ENCODE data around the gene UQCRH.

Gene UQCRH

GRCh38 chr1:46268578-46268977 is 34.9 kb upstream of the UQCRH start:
- H3K4me3 ChIP-seq (ENCODE audit: low read depth in 1 of 2, low read length in 1 of 2), result no peak overlapping the region
- TF ChIP-seq, protein P1, sequence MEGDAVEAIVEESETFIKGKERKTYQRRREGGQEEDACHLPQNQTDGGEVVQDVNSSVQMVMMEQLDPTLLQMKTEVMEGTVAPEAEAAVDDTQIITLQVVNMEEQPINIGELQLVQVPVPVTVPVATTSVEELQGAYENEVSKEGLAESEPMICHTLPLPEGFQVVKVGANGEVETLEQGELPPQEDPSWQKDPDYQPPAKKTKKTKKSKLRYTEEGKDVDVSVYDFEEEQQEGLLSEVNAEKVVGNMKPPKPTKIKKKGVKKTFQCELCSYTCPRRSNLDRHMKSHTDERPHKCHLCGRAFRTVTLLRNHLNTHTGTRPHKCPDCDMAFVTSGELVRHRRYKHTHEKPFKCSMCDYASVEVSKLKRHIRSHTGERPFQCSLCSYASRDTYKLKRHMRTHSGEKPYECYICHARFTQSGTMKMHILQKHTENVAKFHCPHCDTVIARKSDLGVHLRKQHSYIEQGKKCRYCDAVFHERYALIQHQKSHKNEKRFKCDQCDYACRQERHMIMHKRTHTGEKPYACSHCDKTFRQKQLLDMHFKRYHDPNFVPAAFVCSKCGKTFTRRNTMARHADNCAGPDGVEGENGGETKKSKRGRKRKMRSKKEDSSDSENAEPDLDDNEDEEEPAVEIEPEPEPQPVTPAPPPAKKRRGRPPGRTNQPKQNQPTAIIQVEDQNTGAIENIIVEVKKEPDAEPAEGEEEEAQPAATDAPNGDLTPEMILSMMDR (IDR thresholded peaks at IDR 0.05), result no peak
- no peak overlapping the region for H3K27ac ChIP-seq
- no peaks in the 10 kb centered on the region for H3K27me3 ChIP-seq
- peaks cover 15 to 16% of the 10 kb centered on the region in 2 experiments for H3K4me1 ChIP-seq (ENCODE audit: control insufficient read depth in 1 of 2, insufficient read depth in 1 of 2, low read depth in 1 of 2, low read length in 1 of 2)
- peaks cover 40% of the 10 kb centered on the region for H3K36me3 ChIP-seq
- H3K9me3 ChIP-seq, result no peaks in the 10 kb centered on the region

DNA sequence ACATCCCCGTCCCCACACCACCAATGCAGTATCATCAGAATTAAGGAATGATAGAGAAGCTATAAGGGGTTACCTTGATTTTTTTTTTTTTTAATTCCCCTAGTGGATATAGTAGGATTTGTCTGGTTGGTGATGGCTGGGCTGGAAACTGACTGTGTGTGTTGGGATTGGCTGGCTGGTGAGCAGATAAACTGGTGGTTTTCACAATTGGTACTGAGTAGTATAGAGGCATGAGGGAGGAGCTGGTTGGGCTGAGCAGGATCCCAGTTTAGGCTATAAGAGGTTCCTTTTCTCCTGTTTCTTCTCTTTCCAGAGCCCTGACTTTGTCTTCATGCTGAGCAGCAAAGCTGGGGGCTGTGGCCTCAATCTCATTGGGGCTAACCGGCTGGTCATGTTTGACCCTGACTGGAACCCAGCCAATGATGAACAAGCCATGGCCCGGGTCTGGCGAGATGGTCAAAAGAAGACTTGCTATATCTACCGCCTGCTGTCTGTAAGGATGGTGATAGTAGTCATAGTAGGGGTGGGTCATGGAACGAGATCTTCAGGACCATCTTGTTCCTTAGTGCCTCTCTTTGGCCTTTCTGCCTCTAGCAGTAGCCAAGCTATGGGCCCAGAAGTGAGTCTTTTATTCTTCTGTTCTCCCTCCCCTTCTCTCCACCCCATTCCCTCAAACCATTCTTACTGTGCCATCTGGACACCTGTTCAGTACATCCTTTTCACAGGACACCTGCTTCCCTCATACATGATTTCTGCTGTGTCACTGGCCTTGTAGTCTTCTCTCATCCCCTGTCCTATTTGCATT is 29.1 kb upstream of the UQCRH start:
- Histone ChIP-seq H3K27ac (no peak overlapping the region), H3K27me3 (no peaks in the 10 kb centered on the region), H3K36me3 (peaks cover 73% of the 10 kb centered on the region), H3K9me3 (no peaks in the 10 kb centered on the region), H3K4me1 (ENCODE audit: control insufficient read depth in 1 of 2, insufficient read depth in 1 of 2, low read depth in 1 of 2, low read length in 1 of 2) (no peaks in the 10 kb centered on the region), H3K4me3 (ENCODE audit: low read depth in 1 of 2, low read length in 1 of 2) (no peak overlapping the region)
- TF ChIP-seq, protein P1 (IDR thresholded peaks at IDR 0.05), result no peak

DNA sequence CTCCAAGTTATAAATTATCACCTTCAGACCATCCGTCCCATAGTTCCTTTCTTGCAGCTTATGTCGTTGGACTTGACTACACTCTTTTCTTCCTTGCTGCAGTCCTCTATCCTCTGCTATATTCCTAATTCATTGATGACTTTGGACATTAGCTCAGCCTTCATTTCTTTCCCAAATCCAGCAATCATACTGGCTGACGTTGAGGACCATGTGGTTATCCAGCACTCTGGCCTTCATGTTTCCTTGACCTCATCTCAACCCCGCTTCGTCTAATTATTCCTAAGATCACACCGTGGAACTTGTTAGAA is 28.5 kb upstream of the UQCRH start:
- no peaks in the 10 kb centered on the region for H3K9me3 ChIP-seq
- TF ChIP-seq, protein P1 (IDR thresholded peaks at IDR 0.05), result no peak
- peaks cover 78% of the 10 kb centered on the region for H3K36me3 ChIP-seq

DNA sequence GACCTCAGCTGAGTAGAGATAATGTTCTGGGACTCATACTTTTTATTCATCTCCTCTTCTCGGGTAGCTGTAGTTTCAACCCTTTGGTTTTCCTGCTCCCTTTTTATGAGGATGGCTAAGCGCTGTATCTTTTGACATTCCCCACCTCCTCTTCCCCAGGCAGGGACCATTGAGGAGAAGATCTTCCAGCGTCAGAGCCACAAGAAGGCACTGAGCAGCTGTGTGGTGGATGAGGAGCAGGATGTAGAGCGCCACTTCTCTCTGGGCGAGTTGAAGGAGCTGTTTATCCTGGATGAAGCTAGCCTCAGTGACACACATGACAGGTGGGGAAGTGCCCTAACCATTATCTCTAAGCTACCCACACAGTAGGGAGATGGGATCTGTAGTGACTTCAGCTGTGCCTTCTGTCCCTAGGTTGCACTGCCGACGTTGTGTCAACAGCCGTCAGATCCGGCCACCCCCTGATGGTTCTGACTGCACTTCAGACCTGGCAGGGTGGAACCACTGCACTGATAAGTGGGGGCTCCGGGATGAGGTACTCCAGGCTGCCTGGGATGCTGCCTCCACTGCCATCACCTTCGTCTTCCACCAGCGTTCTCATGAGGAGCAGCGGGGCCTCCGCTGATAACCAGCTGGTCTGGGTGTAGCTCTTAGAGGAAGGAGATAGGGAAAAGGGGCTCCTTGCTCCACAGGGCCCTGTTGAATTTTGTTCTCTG is 25.7 kb upstream of the UQCRH start:
- peaks cover 73% of the 10 kb centered on the region for H3K36me3 ChIP-seq
- peaks cover 3 to 7% of the 10 kb centered on the region in 2 experiments for H3K4me1 ChIP-seq (ENCODE audit: control insufficient read depth in 1 of 2, insufficient read depth in 1 of 2, low read depth in 1 of 2, low read length in 1 of 2)
- TF ChIP-seq, protein P1 (IDR thresholded peaks at IDR 0.05), result no peak
- H3K4me3 ChIP-seq (ENCODE audit: low read depth in 1 of 2, low read length in 1 of 2), result no peak overlapping the region
- no peak overlapping the region for H3K27ac ChIP-seq
- H3K27me3 ChIP-seq, result no peaks in the 10 kb centered on the region
- H3K9me3 ChIP-seq, result no peaks in the 10 kb centered on the region

More for the DNA sequence above, 28.5 kb upstream of the UQCRH start:
- Histone ChIP-seq H3K4me1 (ENCODE audit: control insufficient read depth in 1 of 2, insufficient read depth in 1 of 2, low read depth in 1 of 2, low read length in 1 of 2) (no peaks in the 10 kb centered on the region), H3K27ac (no peak overlapping the region), H3K27me3 (no peaks in the 10 kb centered on the region), H3K4me3 (ENCODE audit: low read depth in 1 of 2, low read length in 1 of 2) (no peak overlapping the region)

- H3K9me3 ChIP-seq, result no peaks in the 10 kb centered on the region
- TF ChIP-seq, protein P1 (IDR thresholded peaks at IDR 0.05), result no peak
- no peak overlapping the region for H3K27ac ChIP-seq
- no peaks in the 10 kb centered on the region for H3K27me3 ChIP-seq
- no peak overlapping the region for H3K4me3 ChIP-seq (ENCODE audit: low read depth in 1 of 2, low read length in 1 of 2)
- peaks cover 3 to 13% of the 10 kb centered on the region in 2 experiments for H3K4me1 ChIP-seq (ENCODE audit: control insufficient read depth in 1 of 2, insufficient read depth in 1 of 2, low read depth in 1 of 2, low read length in 1 of 2)
- peaks cover 63% of the 10 kb centered on the region for H3K36me3 ChIP-seq
Measured at GRCh38 chr1:46278807-46279206, 24.7 kb upstream of the UQCRH start.

Measured in neutrophil (primary cell).